C4-2B (cell line): ENCODE measurements around the gene SLC22A4.

Source experiments
- ZFX ChIP-seq: fragments of 450-650 bp; IDR thresholded peaks from 2 replicates; pipeline ENCODE4 v1.6.1; 2017
- TF ChIP-seq, protein P1 (sequence below): fragments of 450-650 bp; conservative IDR thresholded peaks from 2 replicates; pipeline ENCODE4 v1.5.1; 2017; ENCODE audit warnings: mild to moderate bottlenecking

DNA sequence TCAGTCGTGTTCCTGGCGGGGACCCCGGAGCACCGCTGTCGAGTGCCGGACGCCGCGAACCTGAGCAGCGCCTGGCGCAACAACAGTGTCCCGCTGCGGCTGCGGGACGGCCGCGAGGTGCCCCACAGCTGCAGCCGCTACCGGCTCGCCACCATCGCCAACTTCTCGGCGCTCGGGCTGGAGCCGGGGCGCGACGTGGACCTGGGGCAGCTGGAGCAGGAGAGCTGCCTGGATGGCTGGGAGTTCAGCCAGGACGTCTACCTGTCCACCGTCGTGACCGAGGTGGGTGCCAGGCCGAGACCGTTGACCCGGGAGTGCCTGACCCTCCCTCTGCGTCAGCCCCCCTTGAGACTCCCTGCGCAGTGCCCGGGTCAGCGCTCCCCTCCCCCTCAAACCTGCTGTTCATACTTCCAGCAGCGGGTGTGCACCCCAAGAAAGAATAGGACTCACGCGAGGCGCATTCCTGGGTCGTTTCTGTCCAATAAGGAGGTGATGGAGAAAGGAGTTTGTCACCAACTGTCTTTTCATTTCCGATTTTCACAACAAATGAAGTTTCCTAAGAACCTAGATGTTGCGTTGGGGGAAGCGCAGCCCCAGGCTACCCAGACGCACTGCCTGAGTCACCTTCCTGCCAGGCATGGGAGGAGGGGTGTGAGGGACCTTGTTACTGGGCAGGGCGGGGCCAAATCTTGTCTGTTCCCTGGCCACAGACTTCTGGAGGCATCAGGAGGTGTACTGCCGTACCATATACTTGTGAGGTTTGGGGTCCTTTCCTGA lies 722 bp downstream of the SLC22A4 start:
- TF ChIP-seq, protein P1, sequence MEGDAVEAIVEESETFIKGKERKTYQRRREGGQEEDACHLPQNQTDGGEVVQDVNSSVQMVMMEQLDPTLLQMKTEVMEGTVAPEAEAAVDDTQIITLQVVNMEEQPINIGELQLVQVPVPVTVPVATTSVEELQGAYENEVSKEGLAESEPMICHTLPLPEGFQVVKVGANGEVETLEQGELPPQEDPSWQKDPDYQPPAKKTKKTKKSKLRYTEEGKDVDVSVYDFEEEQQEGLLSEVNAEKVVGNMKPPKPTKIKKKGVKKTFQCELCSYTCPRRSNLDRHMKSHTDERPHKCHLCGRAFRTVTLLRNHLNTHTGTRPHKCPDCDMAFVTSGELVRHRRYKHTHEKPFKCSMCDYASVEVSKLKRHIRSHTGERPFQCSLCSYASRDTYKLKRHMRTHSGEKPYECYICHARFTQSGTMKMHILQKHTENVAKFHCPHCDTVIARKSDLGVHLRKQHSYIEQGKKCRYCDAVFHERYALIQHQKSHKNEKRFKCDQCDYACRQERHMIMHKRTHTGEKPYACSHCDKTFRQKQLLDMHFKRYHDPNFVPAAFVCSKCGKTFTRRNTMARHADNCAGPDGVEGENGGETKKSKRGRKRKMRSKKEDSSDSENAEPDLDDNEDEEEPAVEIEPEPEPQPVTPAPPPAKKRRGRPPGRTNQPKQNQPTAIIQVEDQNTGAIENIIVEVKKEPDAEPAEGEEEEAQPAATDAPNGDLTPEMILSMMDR, result no peak
- TF ChIP-seq ZFX, result no peak
